Fibroblast of skin of right quadriceps (primary cell): ENCODE data around the gene SPTBN1.

ENCODE experiments used
- DNase-seq: peaks from one replicate; pipeline ENCODE4 v3.0.0-alpha.2; 2013

Gene SPTBN1

DNA sequence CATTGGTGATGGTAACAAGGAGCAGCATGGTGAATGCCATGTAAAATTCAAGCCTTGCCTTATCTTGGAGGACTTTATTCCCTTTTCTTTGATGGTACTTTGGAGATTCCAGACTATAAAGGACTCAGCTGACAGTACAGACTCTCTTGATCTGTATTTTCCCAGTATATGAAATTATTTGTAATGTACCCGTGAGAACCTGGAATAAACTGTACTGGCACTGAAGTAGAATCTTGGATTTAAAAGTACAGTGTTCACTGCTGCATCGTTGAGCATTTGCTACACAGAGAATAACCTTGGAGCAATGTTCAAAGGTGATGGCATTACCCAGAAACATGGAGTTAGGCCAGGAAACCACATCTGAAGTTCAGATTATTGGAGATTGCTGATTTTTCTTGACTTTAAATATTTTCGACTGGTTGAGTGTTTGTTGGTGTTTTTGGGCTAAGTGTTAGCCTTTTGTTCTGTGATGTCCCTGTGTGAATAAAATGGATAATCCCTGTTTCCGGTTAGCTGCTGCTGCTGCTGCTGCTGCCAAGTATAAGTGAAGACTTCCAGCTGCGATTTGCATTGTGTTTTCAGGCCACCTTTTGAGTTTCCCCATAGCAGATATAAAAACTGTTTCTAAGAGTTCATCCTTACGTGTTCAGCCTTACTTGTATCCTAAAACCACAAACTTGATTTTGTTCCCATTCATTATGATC is 122.0 kb downstream of the SPTBN1 start:
- no peak for DNase-seq

- DNase-seq: no peak
Observed at GRCh38 chr2:54578648-54579045, 122.5 kb downstream of the SPTBN1 start.

DNA sequence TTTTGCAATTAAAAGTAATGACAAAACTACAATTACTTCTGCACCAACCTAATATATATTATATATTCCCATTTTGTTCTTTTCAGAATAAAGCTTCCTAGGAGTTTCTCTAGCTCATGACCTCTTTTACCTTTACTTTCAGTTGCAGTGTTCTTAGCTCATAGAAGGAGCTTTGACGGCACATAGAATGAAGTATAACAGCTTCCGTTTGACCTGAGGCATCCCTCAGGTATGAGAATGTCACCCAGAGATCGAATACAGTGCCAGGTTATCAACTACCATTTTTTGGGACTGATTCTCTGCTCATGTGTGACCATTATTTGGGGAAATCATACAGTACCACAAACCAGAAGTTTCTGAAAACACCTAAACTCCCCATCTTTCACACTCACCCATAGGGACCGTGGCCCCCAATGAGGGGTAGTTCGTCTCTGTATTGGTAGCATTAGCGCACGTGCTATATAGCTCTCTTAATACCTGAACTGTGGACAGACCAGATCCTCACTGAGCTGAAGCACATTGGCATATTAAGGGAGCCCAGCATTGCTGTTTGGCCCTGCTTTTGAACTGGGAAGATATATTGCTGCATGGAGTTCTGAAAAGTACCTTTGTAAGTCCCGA is 123.0 kb downstream of the SPTBN1 start:
- no peak for DNase-seq

DNA sequence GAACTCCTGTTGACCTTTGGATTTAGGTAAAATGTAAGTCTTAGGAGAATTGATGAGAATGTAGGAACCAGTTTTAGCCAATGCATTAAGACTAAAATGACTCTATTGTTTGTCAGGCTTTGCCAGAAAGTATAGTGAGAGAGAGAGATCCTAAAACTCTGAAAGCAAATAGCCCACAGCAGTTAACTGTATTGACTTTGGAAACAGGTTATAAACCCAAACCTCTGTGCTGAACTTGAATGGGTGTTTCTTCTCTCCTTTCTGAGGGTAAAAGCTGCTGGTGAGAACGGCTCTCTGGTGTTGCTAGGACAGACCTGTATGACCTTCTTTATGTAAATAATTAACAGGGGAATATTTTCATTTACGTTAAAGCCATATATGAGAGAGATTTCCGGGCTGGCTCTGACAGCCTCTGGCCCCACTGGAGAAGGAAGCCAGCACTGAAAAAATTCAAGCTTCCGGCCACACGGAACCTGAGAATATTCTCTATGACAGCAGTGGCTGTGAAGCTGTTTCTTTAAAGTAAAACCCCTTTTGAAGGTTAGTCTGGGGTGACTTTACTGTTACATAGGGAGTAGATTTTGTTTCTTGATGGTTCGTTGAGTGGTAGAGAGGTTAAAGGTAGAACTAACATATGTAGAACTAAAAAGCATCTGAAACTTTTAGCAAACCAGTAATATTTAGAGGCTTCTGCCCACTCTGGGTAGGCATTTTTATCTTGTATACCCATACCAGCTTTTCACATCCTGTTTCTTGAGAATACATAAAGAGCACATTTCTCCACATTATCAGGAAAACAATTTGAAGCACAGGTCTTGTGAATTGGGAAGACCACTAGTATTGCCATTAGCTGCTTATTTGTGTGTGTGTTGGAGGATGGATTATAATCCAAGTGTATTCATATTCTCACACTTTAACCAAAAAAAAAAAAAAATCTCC is 123.8 kb downstream of the SPTBN1 start:
- DNase-seq: no peak

GRCh38 chr2:54581326-54582039 is 125.4 kb downstream of the SPTBN1 start:
- no peak for DNase-seq

- DNase-seq: no peak
Observed at GRCh38 chr2:54582987-54583386, 126.9 kb downstream of the SPTBN1 start.

GRCh38 chr2:54584598-54584997 is 128.5 kb downstream of the SPTBN1 start:
- DNase-seq: no peak

- DNase-seq: no peak
Observed at GRCh38 chr2:54585136-54585733, 129.1 kb downstream of the SPTBN1 start.

DNA sequence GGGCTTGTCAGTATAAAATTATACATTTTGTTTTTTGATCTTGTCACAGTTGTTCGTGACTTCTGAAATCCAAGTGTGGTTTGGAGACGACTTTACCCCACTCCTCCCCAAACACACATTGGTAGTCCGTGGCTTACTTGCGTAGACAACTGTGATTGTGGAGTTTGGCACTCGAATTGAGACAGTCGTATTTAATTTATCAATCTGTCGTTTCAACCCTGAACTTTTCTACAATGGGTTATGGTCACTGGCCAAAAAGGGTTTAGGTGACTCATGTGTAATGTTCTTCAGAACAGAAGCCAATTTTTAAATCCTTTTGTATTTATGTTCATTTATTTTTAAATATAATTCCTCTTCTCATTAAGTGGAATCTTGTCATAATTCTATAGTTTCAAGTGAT is 129.9 kb downstream of the SPTBN1 start:
- DNase-seq: no peak

GRCh38 chr2:54586494-54586893 is 130.4 kb downstream of the SPTBN1 start:
- DNase-seq: no peak

- DNase-seq: no peak
Observed at GRCh38 chr2:54587171-54588016, 131.3 kb downstream of the SPTBN1 start.

- DNase-seq: no peak
Observed at GRCh38 chr2:54588244-54588899, 132.2 kb downstream of the SPTBN1 start.

GRCh38 chr2:54589038-54589339 is 132.9 kb downstream of the SPTBN1 start:
- no peak for DNase-seq

DNA sequence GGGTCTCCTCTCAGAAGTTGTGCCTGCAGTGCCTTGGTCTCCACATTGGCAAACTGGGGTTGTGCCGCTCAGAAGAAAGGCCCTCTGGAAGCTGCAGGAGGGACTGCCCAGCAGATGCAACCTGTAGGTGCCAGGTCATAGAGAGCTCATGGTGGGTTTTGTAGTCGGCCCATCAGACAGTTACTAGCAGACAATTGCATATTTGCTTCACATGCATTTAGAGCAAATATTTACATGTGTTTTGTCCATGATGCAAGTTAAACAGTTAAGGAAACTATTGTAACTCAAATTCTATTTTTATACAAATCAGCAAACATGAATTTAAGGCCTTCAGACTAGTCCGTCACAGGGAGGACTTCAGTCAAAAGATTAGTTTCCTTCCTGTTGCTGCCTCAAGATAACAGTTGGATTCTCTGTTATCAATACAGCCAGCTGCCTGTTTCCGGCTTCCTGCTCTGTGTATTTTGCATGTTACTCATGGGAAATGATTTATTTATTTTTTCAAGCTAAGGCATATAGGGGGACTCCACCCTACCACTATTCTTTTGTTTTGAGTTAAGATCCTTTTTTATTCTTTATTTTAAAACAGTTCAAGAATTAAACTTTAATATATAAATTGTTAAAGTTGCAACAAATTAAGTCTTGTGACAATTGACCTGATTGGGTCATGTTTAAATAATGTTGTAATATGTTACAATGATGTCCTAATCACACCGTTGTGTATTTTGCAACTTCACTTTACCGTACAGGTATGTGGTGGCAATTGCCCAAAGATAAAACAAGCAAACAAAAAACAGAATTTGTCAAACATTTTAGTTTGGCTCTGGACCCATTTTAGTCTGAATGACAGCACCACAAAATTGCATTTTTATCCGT is 133.5 kb downstream of the SPTBN1 start:
- DNase-seq: no peak

DNA sequence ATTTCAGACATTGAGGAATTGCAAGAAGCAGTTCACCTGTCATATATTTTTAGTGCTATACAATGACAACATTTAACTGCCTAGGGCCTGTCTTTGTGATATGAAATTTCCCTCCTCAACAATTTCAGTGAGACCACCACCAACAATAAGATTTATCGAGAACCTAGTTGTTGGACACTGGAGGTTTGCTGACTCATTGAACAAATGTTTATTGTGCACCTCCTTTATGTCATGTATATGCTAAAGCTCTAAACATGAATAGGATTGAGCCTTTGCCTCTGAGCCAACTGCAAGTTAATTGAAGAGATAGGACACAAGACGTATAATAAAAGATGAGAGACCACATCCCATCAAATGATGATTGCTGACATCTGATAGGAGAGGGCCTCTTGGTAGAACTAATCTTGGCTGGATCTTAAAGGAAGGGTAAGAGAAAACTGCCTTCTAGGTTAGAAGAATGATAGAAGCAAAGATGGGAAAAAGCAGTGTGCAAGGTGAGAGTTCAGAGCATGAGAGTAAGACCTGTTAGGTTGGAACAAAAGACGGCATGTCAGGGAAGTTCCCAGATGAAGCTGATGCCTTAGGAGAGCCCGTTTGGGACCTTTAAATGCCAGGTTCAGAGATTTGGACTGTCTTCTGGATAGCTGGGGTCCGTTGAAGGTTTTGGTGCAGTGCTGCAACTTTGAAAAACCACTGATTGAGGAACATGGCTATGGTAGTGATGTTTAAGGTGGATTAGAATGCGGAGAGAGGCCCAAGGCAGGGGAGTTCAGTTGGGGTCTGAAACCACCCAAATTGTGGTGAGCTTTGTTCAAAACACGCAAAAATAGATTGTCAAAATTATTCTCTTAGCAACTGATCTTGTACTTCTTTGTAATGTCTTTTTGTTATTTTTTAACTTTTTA is 134.3 kb downstream of the SPTBN1 start:
- no peak for DNase-seq

DNA sequence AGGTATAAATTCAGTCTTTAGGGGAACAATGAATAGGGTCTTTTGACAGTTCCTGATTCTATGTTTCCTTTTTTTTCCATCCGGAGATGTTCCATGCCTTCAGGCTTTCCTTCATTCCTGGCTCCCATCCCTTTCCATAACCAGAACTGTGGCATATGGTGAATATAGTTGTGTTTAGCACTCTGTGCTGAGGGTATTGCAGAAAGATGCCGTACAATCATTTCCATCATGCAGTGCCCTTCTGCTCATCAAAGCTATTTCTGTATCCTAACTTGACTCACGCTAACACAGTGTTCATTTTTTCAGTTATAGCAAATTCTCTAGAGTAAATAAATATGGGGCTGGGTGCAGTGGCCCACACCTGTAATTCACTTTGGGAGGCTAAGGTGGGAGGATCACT is 135.4 kb downstream of the SPTBN1 start:
- no peak for DNase-seq

- DNase-seq: no peak
Observed at GRCh38 chr2:54593249-54593648, 137.1 kb downstream of the SPTBN1 start.

- no peak for DNase-seq
Observed at GRCh38 chr2:54594048-54594447, 137.9 kb downstream of the SPTBN1 start.

DNA sequence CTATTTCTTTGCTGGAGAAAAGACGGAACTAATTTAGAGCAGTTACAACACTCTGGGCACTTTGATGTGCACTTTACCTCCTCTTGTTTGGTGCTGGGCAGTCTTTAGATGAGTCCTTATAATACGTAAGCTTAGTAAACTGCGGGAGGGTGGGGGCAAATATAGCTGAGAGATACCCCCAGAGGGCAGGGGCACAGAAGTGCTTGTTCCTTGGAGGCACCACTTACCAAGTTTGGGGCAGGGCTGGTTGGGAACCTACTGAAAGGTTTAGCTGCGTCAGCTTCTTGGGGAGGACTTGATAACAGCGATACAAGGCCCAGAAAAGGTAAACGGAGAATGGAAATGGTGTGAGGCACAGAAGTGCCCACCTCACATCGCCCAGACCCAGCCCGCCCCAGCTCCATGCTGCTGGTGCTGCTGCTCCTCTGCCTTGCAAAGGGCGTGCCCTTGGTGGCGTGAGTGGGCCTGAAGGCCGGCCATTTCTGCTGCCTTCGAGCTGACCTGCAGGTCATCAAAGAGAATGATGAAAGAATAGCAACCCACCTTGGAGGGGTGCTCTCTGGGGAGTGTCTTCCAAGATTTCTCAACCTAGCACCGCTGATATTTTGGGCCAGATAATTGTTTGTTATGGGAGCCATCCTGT is 139.2 kb downstream of the SPTBN1 start:
- no peak for DNase-seq
